ENCODE measurements around the gene FITM1.

FITM1 gene

DNA sequence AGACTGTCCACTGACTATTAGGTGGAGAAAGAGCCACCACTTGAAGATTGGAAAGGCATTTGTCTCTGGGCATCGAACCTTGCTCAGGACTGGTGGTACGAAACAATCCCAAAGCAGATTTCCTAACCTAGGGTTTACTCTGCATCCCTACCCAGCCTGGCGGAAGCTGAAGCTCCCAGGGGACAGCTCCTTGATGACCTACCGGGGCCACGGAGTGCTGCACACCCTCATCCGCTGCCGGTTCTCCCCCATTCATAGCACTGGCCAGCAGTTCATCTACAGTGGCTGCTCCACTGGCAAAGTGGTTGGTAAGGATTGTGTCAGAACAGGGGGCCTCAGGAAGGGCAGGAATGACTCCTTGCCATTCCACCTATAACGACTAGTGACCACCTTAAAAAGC is 9.2 kb upstream of the FITM1 start:
- TF ChIP-seq, protein P1, sequence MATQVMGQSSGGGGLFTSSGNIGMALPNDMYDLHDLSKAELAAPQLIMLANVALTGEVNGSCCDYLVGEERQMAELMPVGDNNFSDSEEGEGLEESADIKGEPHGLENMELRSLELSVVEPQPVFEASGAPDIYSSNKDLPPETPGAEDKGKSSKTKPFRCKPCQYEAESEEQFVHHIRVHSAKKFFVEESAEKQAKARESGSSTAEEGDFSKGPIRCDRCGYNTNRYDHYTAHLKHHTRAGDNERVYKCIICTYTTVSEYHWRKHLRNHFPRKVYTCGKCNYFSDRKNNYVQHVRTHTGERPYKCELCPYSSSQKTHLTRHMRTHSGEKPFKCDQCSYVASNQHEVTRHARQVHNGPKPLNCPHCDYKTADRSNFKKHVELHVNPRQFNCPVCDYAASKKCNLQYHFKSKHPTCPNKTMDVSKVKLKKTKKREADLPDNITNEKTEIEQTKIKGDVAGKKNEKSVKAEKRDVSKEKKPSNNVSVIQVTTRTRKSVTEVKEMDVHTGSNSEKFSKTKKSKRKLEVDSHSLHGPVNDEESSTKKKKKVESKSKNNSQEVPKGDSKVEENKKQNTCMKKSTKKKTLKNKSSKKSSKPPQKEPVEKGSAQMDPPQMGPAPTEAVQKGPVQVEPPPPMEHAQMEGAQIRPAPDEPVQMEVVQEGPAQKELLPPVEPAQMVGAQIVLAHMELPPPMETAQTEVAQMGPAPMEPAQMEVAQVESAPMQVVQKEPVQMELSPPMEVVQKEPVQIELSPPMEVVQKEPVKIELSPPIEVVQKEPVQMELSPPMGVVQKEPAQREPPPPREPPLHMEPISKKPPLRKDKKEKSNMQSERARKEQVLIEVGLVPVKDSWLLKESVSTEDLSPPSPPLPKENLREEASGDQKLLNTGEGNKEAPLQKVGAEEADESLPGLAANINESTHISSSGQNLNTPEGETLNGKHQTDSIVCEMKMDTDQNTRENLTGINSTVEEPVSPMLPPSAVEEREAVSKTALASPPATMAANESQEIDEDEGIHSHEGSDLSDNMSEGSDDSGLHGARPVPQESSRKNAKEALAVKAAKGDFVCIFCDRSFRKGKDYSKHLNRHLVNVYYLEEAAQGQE (IDR thresholded peaks at IDR 0.05; ENCODE audit: insufficient replicate concordance, low read depth) = no peak
- TF ChIP-seq, protein P2, sequence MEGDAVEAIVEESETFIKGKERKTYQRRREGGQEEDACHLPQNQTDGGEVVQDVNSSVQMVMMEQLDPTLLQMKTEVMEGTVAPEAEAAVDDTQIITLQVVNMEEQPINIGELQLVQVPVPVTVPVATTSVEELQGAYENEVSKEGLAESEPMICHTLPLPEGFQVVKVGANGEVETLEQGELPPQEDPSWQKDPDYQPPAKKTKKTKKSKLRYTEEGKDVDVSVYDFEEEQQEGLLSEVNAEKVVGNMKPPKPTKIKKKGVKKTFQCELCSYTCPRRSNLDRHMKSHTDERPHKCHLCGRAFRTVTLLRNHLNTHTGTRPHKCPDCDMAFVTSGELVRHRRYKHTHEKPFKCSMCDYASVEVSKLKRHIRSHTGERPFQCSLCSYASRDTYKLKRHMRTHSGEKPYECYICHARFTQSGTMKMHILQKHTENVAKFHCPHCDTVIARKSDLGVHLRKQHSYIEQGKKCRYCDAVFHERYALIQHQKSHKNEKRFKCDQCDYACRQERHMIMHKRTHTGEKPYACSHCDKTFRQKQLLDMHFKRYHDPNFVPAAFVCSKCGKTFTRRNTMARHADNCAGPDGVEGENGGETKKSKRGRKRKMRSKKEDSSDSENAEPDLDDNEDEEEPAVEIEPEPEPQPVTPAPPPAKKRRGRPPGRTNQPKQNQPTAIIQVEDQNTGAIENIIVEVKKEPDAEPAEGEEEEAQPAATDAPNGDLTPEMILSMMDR (IDR thresholded peaks at IDR 0.05; ENCODE audit: insufficient read depth, low read length) = no peak
- TF ChIP-seq SPI1 (IDR thresholded peaks at IDR 0.05; ENCODE audit: borderline replicate concordance, low read depth) (no peak), POLR2AphosphoS5 (IDR thresholded peaks at IDR 0.05; ENCODE audit: low read depth) (no peak), GABPA (IDR thresholded peaks at IDR 0.05; ENCODE audit: low read depth) (no peak)
- H3K27me3 ChIP-seq (ENCODE audit: insufficient read depth, poor library complexity, severe bottlenecking) = no peaks in the 10 kb centered on the region
- no peak for DNase-seq (ENCODE audit: low read depth in 1 of 2, low spot score in 1 of 2)
- H3K4me3 ChIP-seq (replicated peaks; ENCODE audit: insufficient read depth, low read length) = no peak overlapping the region
- no peak overlapping the region for H3K27ac ChIP-seq (replicated peaks)

DNA sequence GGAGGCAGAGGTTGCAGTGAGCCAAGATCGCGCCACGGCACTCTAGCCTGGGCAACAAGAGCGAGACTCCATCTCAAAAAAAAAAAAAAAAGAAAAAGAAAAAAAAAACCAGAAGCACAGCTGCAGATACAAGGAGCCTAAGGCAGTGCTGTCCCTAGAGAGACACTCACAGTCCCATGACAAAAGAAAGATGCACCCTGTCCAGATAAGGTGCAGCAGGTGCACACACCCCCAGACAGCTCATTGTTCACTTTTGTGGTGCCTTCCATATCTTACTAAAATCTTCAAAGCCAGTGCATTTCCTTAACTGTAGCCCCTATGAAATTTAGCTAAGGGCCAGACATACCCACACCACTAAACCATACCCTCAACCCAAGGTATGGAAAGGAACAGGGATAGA is 8.0 kb upstream of the FITM1 start:
- Histone ChIP-seq H3K4me3 (replicated peaks; ENCODE audit: insufficient read depth, low read length) (no peak overlapping the region), H3K27me3 (ENCODE audit: insufficient read depth, poor library complexity, severe bottlenecking) (no peaks in the 10 kb centered on the region)
- no peak for DNase-seq (ENCODE audit: low read depth in 1 of 2, low spot score in 1 of 2)

DNA sequence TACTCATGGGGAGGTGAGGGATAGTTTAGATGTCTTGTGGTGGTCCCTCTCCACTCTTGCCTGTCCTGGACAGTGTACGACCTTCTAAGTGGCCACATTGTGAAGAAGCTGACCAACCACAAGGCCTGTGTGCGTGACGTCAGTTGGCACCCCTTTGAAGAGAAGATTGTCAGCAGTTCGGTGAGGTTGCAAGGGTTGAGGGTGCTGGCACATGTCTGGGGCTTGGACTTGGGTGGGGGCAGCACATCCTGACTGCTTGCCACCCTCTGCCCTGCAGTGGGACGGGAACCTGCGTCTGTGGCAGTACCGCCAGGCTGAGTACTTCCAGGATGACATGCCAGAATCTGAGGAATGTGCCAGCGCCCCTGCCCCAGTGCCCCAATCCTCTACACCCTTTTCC is 7.6 kb upstream of the FITM1 start:
- no peak overlapping the region for H3K27ac ChIP-seq (replicated peaks)
- DNase-seq (ENCODE audit: low read depth in 1 of 2, low spot score in 1 of 2) = no peak
- TF ChIP-seq GABPA (IDR thresholded peaks at IDR 0.05; ENCODE audit: low read depth) = no peak
- TF ChIP-seq POLR2AphosphoS5 (IDR thresholded peaks at IDR 0.05; ENCODE audit: low read depth) = 0 out of 2 replicates have a peak, but pooled peaks have one; percentile 16
- H3K27me3 ChIP-seq (ENCODE audit: insufficient read depth, poor library complexity, severe bottlenecking) = no peaks in the 10 kb centered on the region
- no peak overlapping the region for H3K4me3 ChIP-seq (replicated peaks; ENCODE audit: insufficient read depth, low read length)

More for the DNA sequence above, 8.0 kb upstream of the FITM1 start:
- no peak overlapping the region for H3K27ac ChIP-seq (replicated peaks)
- TF ChIP-seq POLR2AphosphoS5 (IDR thresholded peaks at IDR 0.05; ENCODE audit: low read depth) = no peak
- TF ChIP-seq, protein P2 (IDR thresholded peaks at IDR 0.05; ENCODE audit: insufficient read depth, low read length) = no peak
- no peak for TF ChIP-seq GABPA (IDR thresholded peaks at IDR 0.05; ENCODE audit: low read depth)
- TF ChIP-seq, protein P1 (IDR thresholded peaks at IDR 0.05; ENCODE audit: insufficient replicate concordance, low read depth) = no peak
- no peak for TF ChIP-seq SPI1 (IDR thresholded peaks at IDR 0.05; ENCODE audit: borderline replicate concordance, low read depth)

DNA sequence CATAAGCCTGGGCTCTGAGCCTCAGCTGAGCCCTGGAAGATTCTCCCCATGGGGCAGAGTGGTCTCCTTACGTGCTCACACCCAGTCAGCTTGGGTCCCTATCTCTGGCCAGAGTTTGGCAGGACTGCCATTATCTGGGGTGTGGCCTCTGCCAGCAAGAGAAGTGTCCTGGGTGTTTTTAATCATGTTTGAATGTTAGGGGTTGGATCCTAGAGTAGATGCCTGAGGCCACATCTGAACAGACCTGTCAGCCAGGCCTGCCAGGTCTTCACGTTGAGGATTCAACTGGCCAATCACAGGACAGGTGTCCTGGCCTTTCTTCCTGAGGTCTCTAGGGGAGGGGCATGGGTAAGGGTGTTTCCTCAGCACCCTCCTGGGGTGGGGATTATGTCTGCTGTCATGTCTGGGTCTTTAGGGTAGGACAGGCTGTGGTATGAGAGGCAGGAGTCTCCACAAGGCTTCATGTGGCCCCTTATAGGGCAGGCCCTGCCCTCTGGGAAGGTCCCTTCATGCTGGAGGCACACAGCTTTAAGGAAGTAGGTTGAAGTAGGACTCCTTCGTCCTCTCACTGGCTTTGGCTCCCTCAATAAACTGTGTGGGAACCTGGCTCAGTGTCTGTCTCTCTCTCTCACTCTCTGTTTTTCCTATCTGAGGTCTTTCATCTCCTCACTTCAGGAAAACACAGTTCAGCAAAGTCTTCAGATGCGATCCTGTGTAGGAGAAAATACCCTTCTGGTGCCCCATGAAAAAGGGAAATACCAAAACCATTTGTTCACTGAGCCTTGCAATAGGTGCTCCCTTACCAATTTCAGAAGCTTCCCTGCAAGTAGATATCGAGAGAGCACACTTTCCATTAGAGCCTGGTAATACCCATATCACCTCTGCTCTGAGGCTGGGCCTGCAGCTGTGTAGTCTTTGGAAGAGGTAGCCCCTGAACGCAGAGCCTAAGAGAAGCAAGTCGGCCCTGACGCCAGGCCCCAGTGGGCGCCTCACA is 6.7 kb upstream of the FITM1 start:
- Histone ChIP-seq H3K4me3 (replicated peaks; ENCODE audit: insufficient read depth, low read length) (no peak overlapping the region), H3K27ac (replicated peaks) (peak overlapping the region; percentile 26; the same call in 1 of the 2 replicates), H3K27me3 (ENCODE audit: insufficient read depth, poor library complexity, severe bottlenecking) (no peaks in the 10 kb centered on the region)
- DNase-seq (ENCODE audit: low read depth in 1 of 2, low spot score in 1 of 2) = peak in 1 of 2 experiments; percentile 3
- TF ChIP-seq SPI1 (IDR thresholded peaks at IDR 0.05; ENCODE audit: borderline replicate concordance, low read depth) (no peak), POLR2AphosphoS5 (IDR thresholded peaks at IDR 0.05; ENCODE audit: low read depth) (no peak), GABPA (IDR thresholded peaks at IDR 0.05; ENCODE audit: low read depth) (no peak)
- TF ChIP-seq, protein P1 (IDR thresholded peaks at IDR 0.05; ENCODE audit: insufficient replicate concordance, low read depth) = no peak
- TF ChIP-seq, protein P2 (IDR thresholded peaks at IDR 0.05; ENCODE audit: insufficient read depth, low read length) = no peak
